Embryonic facial prominence (tissue), 1 donor: Measurements from ENCODE around the gene NPTN.
"Not testable (repeated sequence)": the region's sequence is repeated elsewhere in the genome, so short reads cannot be mapped to it uniquely, and the experiment has no call there.

Source experiments
- DNase-seq: peaks from one replicate; pipeline ENCODE4 v3.0.0-alpha.2; 2016; ENCODE audit errors: extremely low spot score

Gene NPTN

DNA sequence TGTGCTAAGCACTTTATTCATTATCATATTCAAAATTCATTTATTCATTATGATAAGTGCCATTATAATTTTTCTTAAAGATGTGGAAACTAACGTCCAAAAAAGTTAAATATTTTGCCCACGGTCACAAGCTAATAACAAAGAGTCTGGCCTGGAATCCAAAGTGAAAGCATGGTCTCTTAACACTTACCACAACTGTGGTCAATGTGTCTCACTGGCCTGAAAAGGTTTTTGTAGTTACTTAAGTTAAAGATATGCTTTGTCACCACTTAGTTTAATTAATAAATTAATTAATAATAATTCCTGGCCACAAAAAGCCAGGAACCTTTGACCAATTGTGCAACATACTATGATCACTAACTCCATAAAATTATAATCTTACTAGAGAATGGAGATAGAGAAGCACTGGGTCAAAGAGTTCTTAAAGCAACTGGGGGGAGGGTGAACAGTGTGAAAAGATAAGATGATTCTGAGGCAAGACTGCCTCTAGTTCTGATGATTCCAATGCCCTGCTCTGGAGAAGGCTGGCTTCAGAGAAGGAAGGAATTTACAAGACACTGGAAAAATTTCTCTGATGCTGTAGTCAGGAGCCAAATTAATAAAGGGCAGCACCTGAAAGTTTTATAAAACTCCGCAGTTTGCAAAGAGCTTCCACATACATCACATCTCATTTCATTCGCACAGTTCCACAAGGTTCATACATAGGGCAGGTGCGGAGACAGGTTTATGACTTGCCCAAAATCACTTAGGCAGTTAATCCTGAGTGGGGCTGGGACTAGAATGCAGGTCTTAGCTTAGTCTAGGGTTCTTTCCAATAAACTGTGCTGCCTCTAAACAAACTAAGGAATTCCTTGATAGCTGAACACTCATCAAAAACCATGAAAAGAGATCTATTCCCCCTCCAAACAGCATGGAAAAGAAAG is 32.5 kb downstream of the NPTN start:
- no peak for DNase-seq

DNA sequence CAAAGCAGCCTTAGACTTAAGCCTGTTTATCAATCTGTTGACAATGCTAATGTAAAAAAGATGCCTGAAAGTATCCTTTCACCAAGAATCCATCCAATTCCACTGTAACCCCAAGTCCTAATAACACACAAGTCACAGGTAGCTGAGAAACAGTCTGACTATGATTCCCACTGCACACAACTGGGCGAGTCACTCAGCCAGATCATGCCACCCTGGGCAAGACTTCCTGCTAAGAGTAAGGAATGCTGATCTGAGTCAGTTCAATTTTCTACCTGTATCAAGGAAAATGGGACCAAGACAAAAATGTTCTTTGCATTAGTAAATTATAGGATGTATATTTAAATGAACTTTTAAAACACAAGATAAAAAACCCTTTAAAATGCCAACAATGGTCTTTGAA is 33.3 kb downstream of the NPTN start:
- DNase-seq: no peak

DNA sequence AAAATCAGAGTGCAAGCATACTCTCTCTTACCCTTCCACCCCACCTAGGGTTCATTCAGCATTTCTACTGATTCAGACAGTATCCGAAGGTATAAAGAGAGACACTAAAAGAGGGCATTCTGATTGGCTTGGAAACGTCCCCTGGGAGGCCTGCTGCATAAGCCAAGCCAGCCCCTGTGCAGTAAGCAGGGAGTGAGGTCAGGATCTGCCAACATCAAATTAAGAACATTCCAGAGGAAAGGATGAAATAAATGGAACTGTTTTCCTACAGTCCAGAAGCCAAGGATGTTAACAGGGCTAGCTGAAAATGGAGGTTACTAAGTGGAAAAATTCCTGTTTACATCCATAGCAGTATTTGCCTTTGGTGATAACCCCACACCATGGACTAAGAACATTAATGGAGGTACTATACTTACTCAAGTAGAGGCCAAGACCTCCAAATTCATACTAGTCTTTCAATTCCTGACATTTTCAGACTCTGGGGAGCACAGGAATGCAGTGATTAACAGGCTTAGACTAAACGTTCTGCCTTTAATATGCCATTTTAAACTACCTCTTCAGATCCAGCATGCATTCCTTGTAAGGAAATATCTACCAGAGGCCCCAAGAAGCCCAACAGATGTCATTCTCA is 34.5 kb downstream of the NPTN start:
- DNase-seq: no peak

DNA sequence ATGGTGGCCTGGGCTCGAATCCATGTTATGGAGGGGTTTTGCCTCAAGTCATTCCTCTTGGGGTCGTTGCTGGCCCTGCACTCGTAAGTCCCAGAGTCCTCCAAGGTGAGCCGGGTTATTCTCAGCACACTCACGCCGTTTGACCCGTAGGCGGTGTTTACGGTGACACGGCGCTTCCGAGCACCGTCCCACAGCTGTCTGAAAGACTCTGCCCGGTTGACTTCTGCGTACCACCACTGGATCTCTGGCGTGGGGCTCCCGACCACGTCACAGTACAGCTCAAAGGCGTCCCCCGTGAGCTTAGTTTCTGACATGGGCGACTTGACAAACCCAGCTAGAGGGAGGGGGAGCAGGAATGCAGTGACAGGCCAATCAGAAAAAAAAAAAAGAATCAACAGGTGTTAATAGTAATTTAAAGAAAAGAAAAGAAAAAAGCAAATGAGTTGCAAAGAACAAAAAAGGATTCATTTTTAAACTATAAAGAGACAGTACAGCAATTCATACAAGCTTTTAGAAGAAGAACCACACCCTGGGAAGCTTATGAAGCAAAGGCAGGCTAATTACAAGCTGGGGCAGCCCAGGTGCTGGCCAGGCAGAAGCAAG is 36.1 kb downstream of the NPTN start:
- no peak for DNase-seq

DNA sequence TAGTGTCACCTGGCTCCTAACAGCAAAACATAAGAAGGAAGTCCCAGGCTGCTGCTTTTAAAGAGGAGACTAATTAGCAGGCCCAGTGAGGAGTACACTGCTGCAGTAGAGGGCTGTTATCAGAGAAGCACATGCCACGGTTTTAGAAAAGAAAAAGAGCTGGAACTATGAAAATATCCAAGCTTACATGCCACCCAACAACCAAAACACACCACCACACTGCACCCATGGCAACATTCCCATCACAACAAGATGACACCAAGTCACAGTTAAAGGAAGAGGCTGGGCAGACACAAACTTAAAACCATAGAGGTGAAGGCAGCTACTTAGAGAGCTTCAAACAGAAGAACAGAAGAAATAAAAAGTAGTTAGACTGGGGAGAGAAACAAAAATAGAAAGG is 37.0 kb downstream of the NPTN start:
- no peak for DNase-seq

DNA sequence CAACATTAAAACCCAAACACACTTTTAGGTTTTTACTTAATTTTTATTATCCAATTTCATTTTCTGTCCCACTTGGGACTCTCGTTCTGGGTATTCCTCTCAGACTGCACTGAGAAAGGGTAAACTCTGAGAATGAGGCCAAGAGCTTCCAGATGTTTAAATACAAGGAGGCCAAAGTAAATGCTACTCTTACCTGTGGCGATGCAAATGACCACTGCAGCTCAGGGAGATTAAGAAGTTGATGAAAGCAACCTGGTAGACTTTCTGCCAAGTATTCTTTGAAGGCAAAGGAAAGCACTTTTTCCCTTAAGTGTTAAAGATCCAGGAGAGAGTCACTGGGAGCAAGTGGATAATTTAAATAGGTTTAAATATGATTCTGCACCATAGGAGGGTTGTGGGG is 39.1 kb downstream of the NPTN start:
- DNase-seq: no peak

DNA sequence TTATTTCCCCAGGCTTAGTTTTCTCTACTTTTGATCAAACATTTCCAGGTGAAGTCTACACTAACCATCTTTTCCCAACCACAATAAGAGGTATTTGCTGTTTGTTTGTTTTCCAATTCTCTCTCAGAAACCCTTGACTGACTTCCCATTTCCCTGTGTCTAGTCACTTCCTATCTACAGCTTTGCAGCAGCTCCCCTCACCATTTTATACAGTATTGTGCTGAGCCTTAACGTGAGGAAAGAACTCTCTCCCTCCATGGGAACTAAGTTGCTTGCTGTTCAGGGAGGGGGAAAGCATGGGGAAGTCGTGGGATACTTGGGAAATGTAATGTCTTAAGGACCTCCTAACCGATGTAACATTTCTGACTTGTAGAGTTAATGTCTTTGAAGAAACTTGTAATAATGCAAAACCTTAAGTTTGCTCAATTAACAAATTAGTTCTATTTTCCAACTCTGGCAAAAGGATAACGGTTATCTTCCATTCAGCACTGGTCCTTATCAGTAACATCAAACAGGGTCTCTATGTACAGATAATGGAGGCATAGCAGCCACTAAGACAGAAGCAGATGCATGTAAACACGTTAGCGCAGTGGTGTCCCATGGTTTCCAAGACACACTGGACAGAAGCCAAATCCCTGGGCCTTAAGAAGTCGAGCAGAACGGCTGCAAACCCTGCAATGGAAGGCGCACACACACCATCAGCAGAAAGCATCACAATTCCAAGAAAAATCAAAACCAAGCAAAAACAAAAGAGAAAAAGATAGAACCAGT is 39.7 kb downstream of the NPTN start:
- DNase-seq: no peak

DNA sequence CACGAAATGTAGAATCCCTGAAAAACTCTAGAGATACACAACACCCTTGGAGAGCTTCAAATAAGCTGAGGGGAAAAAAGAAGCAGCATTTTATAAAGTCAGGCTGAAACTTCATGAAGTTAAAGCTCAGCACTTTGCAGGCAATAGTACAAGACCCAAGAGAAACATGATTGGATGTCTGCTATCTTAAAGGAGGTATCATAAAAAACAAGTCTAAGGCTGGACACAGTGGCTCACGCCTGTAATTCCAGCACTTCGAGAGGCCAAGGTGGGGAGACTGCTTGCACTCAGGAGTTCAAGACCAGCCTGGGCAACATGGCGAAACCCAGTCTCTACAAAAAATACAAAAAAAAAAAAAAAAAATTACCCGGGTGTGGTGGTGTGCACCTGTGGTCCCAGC is 42.9 kb downstream of the NPTN start:
- DNase-seq: no peak

DNA sequence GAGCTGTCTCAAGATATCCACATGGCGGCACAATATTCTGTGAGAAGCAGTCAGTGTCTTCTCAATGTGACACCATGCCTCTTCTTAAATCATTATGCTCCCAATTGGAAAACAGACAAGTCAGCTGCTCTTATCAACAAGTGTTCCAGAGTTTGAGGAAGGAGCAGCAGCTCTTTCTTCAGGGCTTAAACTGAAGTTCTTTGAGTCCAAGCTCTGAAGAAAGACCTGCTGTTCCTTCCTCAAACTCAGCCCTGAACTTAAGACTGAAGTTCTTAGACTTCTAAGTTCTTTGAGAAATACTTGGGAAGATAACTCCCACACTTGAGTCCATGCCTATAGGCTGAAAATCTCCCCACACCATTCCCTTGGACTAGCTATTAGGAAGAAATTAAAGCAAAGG is 43.4 kb downstream of the NPTN start:
- no peak for DNase-seq

DNA sequence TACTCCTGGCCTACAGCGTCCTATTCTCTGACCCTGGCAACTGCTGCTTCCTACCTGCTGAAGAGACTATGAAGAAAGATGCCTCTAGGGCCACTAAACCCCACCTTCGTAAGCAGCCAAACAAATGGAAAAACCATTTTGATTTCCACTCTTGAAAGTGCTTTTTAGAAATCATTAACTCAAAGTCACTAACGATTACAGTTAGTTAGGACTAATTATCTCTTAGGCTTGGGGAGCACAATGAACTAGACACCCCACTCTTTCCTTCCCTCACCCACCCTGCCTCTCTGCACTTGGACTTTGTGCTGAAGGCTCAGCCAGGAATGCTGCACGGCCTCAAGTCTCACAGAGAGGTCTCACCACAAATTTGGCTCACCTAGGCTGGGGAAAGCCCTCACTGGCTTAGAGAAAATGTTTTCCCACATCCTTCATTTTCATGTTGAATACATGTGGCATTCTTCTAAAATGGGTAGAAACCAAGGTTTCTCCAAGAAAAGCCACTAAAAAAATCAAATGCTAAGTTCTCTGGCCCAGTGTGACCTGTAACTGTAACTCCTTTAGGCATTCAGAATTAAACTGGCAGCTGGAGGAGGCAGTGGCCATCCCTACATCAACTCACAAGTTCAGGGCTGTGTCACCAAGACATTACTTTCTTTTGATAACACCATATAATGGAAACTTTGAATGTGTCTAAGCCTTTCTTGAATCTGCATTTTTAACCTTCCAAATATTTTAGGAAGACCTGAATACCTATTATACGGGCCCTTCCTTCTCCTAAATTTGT is 47.1 kb downstream of the NPTN start:
- DNase-seq: no peak

DNA sequence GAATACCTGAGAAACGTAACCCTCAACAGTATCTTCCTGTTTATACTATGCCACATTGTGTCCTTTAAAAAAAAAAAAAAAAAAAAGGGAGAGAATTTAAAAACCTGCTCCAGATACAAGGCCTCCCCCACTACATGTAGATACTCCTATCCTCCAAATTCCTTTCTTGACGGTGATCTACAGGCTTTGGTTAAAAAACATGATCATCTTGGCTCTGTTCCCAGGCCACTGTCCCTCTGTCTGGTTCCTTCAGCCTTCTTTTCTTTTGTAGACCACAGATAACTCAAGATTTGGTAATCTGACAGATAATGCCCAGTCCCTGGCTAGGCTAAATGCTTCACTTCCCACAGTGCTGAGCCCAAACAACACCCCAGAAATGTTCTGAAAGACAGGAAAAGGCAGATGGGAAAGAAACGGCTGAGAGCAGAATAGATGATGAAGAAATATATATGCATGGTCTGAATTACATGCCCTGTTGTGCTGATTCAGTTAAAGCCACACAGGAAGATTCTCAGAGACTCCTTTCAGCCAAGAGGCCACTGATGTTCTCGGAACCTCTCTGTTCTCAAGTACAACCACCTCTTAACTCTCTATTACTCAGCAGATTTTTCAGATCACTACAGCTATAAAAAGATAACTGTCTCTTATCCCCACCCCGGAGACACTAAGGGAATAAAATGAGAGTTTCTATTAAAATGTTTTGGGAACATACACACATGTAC is 48.3 kb downstream of the NPTN start:
- no peak for DNase-seq

DNA sequence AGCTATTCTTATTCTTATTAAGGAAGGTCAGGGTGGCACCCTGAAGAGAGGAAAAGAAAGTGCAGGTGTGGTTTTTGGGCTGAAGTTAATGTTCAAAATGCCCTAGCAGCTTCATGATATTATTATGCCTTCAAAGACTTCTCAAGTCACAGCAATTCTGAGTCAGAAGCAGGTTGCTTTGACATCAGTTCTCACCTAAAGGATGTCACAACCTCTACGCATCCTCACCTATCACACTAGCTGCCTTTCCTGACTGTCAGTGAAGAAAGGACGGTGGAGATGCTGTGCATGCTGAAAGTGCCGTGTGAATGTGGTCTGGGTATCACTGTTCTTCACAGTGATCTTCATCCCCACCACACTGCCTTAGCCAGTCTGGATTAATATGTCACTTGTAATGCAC is 49.6 kb downstream of the NPTN start:
- DNase-seq: no peak

DNA sequence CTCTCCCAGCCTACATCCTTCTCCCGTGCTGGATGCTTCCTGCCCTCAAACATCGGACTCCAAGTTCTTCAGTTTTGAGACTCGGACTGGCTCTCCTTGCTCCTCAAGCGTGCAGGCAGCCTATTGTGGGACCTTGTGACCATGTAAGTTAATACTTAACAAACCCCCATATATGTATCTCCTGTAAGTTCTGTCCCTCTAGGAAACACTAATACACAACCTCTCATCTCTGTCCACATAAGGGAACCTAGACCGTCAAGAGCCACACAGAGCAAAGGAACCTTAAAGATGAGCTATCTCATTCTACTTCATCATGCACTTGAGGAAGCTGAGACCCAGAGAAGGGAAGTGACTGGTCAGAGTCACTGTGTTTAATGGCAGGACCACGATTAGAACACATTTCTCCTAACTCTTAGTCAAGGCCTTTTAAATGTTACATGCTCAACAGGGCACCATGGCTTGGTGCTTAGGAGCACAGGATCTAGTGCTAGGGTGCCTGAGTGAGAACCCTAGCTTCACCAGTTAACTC is 50.3 kb downstream of the NPTN start:
- DNase-seq: no peak

DNA sequence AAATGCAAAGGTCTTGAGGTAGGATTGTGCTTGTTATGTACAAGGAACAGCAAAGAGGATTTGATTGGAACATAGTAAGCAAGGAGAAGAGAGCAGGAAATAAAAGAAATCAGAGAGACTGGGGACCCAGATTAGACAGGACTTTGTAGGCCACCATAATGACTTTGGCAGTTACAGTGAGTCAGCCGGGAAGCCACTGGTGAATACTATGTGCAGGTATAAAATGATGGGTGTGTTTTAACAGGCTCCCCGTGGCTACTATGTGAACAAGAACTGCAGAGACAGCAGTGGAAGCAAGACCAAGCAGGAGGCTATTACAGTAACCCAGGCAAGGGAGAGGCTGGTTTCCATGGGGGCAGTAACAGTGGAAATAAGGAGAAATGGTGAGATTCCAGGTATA is 55.2 kb downstream of the NPTN start:
- DNase-seq: no peak

DNA sequence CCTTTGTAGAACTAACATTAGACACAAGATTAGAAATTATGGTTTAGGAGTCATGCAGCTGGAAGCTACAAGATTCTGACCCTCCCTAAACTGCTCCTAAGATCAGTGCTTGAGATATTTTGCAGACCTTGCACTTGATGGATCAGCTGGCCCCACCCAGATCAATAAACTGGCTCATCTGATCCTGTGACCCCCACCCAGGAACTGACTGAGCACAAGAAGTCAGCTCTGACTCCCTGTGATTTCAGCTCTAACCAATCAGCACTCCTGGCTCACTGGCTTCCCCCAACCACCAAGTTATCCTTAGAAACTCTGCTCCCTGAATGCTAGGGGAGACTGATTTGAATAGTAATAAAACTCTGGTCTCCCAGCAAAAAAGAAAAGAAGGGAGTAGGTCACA is 55.6 kb downstream of the NPTN start:
- not testable (repeated sequence) for DNase-seq

DNA sequence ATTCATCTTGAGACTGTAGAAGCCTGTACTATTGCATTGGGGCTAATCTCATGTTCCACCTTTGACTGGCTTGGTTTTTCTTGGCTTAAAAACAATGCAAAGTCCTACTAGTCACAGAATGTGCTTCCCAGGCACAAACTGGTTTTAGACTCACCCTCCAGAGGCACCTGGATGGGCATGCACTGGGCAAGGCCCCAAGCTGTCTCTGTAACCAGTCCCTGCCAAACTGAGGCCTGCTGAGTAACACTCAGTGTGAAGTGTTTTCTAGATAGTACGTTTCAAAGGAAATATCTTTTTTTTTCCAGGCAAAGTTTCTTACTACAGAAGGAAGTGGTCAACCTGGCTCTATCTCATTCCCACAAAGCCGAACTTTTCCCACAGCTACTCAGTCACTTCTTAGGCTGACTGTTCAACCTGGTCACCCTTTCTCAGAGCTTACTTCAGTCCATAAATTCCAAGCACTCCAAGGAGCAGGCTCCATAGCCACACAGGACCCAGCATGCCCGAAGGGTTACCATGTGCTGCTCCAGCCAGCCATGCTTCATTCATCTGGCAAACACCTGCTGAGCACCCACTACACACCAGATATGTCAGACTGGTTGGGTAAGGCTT is 57.4 kb downstream of the NPTN start:
- DNase-seq: no peak

DNA sequence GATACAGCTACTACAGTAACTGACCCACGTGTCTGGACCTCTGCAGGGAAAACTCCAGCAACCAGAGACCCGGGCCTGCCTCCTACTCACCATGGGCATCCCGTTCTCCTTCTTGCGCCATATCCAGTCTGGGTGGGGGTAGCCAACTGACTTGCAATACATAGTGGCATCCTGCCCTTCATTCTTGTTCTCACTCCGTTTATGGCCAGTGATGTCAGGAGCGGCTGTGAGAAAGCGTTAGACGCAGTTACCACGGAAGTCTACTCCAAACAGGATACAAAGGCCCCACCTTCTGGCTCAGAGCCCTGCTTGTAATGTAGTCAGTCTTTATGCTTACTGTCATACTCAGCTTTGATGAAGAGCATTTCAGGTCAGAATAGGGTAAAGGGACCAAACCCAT is 59.6 kb downstream of the NPTN start:
- DNase-seq: no peak

DNA sequence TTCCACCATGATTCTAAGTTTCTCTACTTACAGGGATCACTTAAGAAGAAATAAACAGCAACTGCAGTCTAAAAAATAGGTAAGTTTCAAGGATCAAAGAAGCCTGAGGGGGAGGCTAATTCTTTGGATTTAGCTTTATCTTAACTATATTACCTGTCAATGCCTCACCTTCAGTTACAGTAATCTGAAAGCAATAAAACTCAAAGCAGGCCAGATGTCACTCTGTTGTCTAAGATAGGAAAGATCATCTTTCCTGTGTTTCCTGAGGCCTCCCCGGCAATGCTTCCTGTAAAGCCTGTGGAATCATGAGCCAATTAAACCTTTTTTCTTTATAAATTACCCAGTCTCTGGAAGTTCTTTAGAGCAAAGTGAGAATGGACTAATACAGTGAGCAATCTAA is 60.2 kb downstream of the NPTN start:
- no peak for DNase-seq

DNA sequence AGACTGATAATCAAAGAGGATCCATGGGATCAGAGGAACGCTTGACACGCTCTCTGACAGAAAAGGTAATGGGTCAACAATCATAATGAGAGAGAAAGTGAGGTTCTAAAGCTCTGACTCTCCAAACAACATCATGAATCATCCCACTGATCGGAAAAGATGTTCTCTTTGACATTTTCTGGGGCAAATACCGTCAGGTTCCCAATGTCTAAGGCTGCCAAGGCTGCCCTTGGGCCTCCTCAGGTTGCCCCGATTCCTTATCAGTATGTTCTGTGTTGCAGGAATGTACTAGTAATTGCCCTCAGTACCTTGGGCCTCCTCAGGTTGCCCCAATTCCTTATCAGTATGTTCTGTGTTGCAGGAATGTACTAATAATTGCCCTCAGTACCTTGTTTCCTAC is 60.9 kb downstream of the NPTN start:
- no peak for DNase-seq

DNA sequence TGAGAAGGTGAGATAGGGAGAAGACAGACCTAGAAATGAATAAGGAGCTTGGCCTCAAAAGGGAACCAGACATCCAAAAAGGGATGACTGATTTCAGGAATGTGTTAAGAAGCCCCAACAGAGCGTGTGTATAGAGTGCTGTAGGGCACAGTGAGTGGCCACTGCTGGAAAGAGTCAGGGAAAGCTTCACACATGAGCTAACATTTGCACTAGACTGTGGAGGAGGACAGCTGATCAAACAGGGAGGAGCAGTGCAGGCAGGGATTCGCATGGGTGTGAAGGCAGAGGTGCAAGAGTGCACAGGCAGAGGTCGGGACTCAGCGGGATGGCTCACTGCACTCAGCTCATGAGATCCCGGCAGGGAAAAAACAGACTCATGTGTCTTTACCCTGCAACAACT is 61.8 kb downstream of the NPTN start:
- DNase-seq: no peak
